HCT116 (cell line): ENCODE measurements around the gene CLIP2. TPM values are rescaled to one million over a fixed set of nuclear protein-coding genes. Genes with fewer than 3 reads are reported as not detected.

ENCODE experiments used
- ATAC-seq: fragments of 200-7000 bp; cut with Tn5 transposase; 2 replicates; pipeline ENCODE4 v1.9.1; 2020; ENCODE audit warnings: mild to moderate bottlenecking, moderate library complexity
- BruUV-seq: library from RNA; stranded (reverse); fragments of 400-500 nt; replicated peaks from 2 replicates; lab custom pipeline; 2021; lab: Mats Ljungman, UMichigan
- CTCF ChIA-PET: fragments of 300-600 bp; sonication (Branson Sonifier 250); formaldehyde crosslinking; loops from one replicate; lab custom pipeline; 2021; ENCODE audit warnings: antibody characterized with exemption; lab: Charles Lee
- POLR2A ChIA-PET: fragments of 300-600, 350-600 bp; sonication (Branson Sonifier 250); formaldehyde crosslinking; loops from one replicate; lab custom pipeline; 2021; ENCODE audit warnings: antibody characterized with exemption; lab: Charles Lee
- RAD21 ChIA-PET, 2 experiments: fragments of 300-600 bp; sonication (Branson Sonifier 250); formaldehyde crosslinking; loops; one replicate each; lab custom pipeline; 2023; ENCODE audit warnings: low total read pairs in 2 of 2; ENCODE audit not compliant: uncharacterized antibody in 2 of 2, unreplicated experiment in 2 of 2, low non-redundant PET in 1 of 2; lab: Charles Lee
- DNase-seq: peaks from one replicate; pipeline ENCODE4 v3.0.0-alpha.2; 2010; ENCODE audit warnings: low read depth, low spot score
- H2AFZ ChIP-seq: fragments of 200-600 bp; shearing (Covaris generic), sonication (generic); 2 replicates; pipeline ENCODE4 v1.6.1; 2017; ENCODE audit warnings: low read depth, mixed run types, mixed read lengths, antibody characterized with exemption, low read length; ENCODE audit not compliant: poor library complexity, severe bottlenecking
- H3K27ac ChIP-seq: 2 replicates; pipeline ENCODE4 v1.5.1; 2012; ENCODE audit warnings: low read depth, low read length
- H3K27me3 ChIP-seq: fragments of 200-600 bp; sonication (generic); 2 replicates; pipeline ENCODE4 v1.6.1; 2016; ENCODE audit warnings: mixed run types, low read length, mixed read lengths; ENCODE audit not compliant: insufficient read depth
- H3K36me3 ChIP-seq, 2 experiments: fragments of 200-500 bp in 1 of 2; fragments of 200-600 bp in 1 of 2; sonication (Bioruptor generic) in 1 of 2; sonication (generic) in 1 of 2; 2 replicates each; pipeline versions ENCODE4 v1.5.1 to v1.6.1; 2014 to 2016; ENCODE audit warnings: low read length in 2 of 2, inconsistent platforms in 1 of 2, mixed read lengths in 1 of 2, mixed run types in 1 of 2; ENCODE audit not compliant: insufficient read depth in 2 of 2, control insufficient read depth in 1 of 2
- H3K4me1 ChIP-seq, 2 experiments: fragments of 200-600 bp in 1 of 2; sonication (generic) in 1 of 2; 2 replicates each; pipeline versions ENCODE4 v1.5.1 to v1.6.1; 2012 to 2017; ENCODE audit warnings: low read length in 2 of 2, inconsistent platforms in 1 of 2, mild to moderate bottlenecking in 1 of 2, mixed read lengths in 1 of 2, mixed run types in 1 of 2, moderate library complexity in 1 of 2; ENCODE audit not compliant: insufficient read depth in 2 of 2, control insufficient read depth in 1 of 2
- H3K4me2 ChIP-seq: fragments of 200-600 bp; sonication (generic); 2 replicates; pipeline ENCODE4 v1.6.1; 2017; ENCODE audit warnings: mixed run types, low read length, mixed read lengths
- H3K4me3 ChIP-seq, 2 experiments: fragments of 200-600 bp in 1 of 2; sonication (generic) in 1 of 2; replicated peaks in 1 of 2; 2 replicates each; pipeline ENCODE4 v1.5.1; 2011 to 2016; ENCODE audit warnings: low read length in 2 of 2, control low read depth in 1 of 2, low read depth in 1 of 2, mild to moderate bottlenecking in 1 of 2, mixed read lengths in 1 of 2, mixed run types in 1 of 2
- H3K79me2 ChIP-seq: fragments of 200-600 bp; sonication (generic); 2 replicates; pipeline ENCODE4 v1.6.1; 2017; ENCODE audit warnings: mild to moderate bottlenecking, mixed run types, low read length, moderate library complexity, mixed read lengths; ENCODE audit not compliant: insufficient read depth
- H3K9ac ChIP-seq: fragments of 200-600 bp; sonication (generic); 2 replicates; pipeline ENCODE4 v1.6.1; 2016; ENCODE audit warnings: low read length, mixed read lengths
- H3K9me2 ChIP-seq: fragments of 200-600 bp; sonication (generic), shearing (Covaris generic); 2 replicates; pipeline ENCODE4 v1.6.1; 2017; ENCODE audit warnings: mixed run types, mild to moderate bottlenecking, moderate library complexity; ENCODE audit not compliant: insufficient read depth
- H3K9me3 ChIP-seq, 2 experiments: fragments of 200-500 bp in 1 of 2; fragments of 200-600 bp in 1 of 2; sonication (Bioruptor generic) in 1 of 2; sonication (generic) in 1 of 2; 2 replicates each; pipeline ENCODE4 v1.6.1; 2014 to 2017; ENCODE audit warnings: low read length in 2 of 2, mixed read lengths in 2 of 2, inconsistent platforms in 1 of 2, low read depth in 1 of 2, mild to moderate bottlenecking in 1 of 2, mixed run types in 1 of 2, moderate library complexity in 1 of 2; ENCODE audit not compliant: control insufficient read depth in 1 of 2, insufficient read depth in 1 of 2
- H4K20me1 ChIP-seq: fragments of 200-600 bp; sonication (generic), shearing (Covaris generic); 2 replicates; pipeline ENCODE4 v1.6.1; 2017; ENCODE audit warnings: mixed run types, mild to moderate bottlenecking, moderate library complexity; ENCODE audit not compliant: insufficient read depth
- CBX3 ChIP-seq: IDR thresholded peaks from 2 replicates; pipeline ENCODE4 v1.6.1; 2012; ENCODE audit warnings: low read depth
- EZH2 ChIP-seq: fragments of 200-600 bp; sonication (generic); IDR thresholded peaks from 2 replicates; pipeline ENCODE4 v1.6.1; 2017; ENCODE audit warnings: antibody characterized with exemption, mixed run types
- EZH2phosphoT487 ChIP-seq: fragments of 200-600 bp; IDR thresholded peaks from 2 replicates; pipeline ENCODE4 v1.6.1; 2018; ENCODE audit warnings: antibody characterized with exemption, borderline replicate concordance
- FOSL1 ChIP-seq: IDR thresholded peaks from 2 replicates; pipeline ENCODE4 v1.6.1; 2012; ENCODE audit warnings: low read depth
- RAD21 ChIP-seq: IDR thresholded peaks from 2 replicates; pipeline ENCODE4 v1.6.1; 2012; ENCODE audit warnings: low read depth, mild to moderate bottlenecking
- SIN3A ChIP-seq: IDR thresholded peaks from 2 replicates; pipeline ENCODE4 v1.6.1; 2012; ENCODE audit warnings: low read depth
- SRF ChIP-seq: IDR thresholded peaks from 2 replicates; pipeline ENCODE4 v1.6.1; 2012; ENCODE audit warnings: low read depth
- TCF7L2 ChIP-seq: IDR thresholded peaks from 2 replicates; pipeline ENCODE4 v1.7.0; 2011; ENCODE audit warnings: borderline replicate concordance, inconsistent platforms; ENCODE audit not compliant: insufficient read depth, insufficient read length; ENCODE audit errors: extremely low read depth
- intact Hi-C: fragments of 100-400 bp; cut with micrococcal nuclease; formaldehyde crosslinking; loops from 2 replicates; pipeline ENCODE4 v1.10.0; 2022
- total RNA-seq: library from RNA; stranded (reverse); gene quantifications from one replicate; pipeline ENCODE4 v1.2.1, GENCODE V29; 2021; ENCODE audit not compliant: unreplicated experiment
- TF ChIP-seq, protein P1 (sequence below): IDR thresholded peaks from 2 replicates; pipeline ENCODE4 v1.6.1; 2012
- TF ChIP-seq, protein P2 (sequence below), 3 experiments: fragments of 200-600 bp in 1 of 3; sonication (generic) in 1 of 3; IDR thresholded peaks in 2 of 3; conservative IDR thresholded peaks in 1 of 3; 2 replicates each; pipeline ENCODE4 v1.5.1; 2012 to 2017; ENCODE audit warnings: low read depth in 2 of 3, low read length in 2 of 3, antibody characterized with exemption in 1 of 3, borderline replicate concordance in 1 of 3, control low read depth in 1 of 3, mild to moderate bottlenecking in 1 of 3, mixed read lengths in 1 of 3, mixed run types in 1 of 3, moderate library complexity in 1 of 3; ENCODE audit not compliant: insufficient read depth in 1 of 3
- TF ChIP-seq, protein P3 (sequence below): IDR thresholded peaks from 2 replicates; pipeline ENCODE4 v1.6.1; 2012; ENCODE audit warnings: low read depth
- TF ChIP-seq, protein P4 (sequence below): IDR thresholded peaks from 2 replicates; pipeline ENCODE4 v1.6.1; 2011; ENCODE audit warnings: mild to moderate bottlenecking, low read length, moderate library complexity; ENCODE audit not compliant: insufficient replicate concordance; ENCODE audit errors: extremely low read depth

The CLIP2 gene
- total RNA-seq, 1 experiment from 2014 or later: 40.1 TPM

DNA sequence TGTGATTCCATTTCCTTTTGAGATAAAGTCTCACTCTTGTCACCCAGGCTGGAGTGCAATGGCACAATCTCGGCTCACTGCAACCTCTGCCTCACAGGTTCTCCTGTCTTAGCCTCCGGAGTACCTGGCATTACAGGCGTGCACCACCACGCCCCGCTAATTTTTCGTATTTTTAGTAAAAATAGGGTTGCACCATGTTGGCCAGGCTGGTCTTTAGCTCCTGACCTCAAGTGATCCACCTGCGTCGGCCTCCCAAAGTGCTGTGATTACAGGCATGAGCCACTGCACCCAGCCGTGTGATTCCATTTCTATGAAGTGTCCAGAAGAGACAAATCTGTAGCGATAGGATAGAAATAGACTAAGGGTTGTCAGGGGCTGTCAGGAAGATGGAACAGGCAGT is 60.4 kb downstream of the CLIP2 start:
- CTCF ChIA-PET: no interaction called here
- H3K4me2 ChIP-seq: no peak overlapping the region
- H3K9me3 ChIP-seq: no peaks in the 10 kb centered on the region
- no peak overlapping the region for H3K9ac ChIP-seq
- no peak for DNase-seq
- RAD21 ChIA-PET: no interaction called here
- no TSS peak for BruUV-seq
- H3K4me3 ChIP-seq: no peak overlapping the region
- no peaks in the 10 kb centered on the region; the same call in 1 of the 2 replicates for H3K79me2 ChIP-seq
- no peaks in the 10 kb centered on the region for H3K36me3 ChIP-seq
- intact Hi-C loops: no loop called here
- H3K27me3 ChIP-seq: no peaks in the 10 kb centered on the region
- no peak overlapping the region for H3K27ac ChIP-seq
- H3K9me2 ChIP-seq: no peaks in the 10 kb centered on the region
- no peaks in the 10 kb centered on the region for H4K20me1 ChIP-seq
- H3K4me1 ChIP-seq: peaks cover 10 to 29% of the 10 kb centered on the region in 2 experiments
- TF ChIP-seq EZH2: no peak
- no peak for TF ChIP-seq SIN3A
- TF ChIP-seq FOSL1: no peak
- TF ChIP-seq EZH2phosphoT487: no peak
- no peak for TF ChIP-seq SRF
- TF ChIP-seq, protein P1, sequence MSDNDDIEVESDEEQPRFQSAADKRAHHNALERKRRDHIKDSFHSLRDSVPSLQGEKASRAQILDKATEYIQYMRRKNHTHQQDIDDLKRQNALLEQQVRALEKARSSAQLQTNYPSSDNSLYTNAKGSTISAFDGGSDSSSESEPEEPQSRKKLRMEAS: no peak
- no peak overlapping the region for H2AFZ ChIP-seq
- ATAC-seq: no peak
- POLR2A ChIA-PET: no interaction called here

DNA sequence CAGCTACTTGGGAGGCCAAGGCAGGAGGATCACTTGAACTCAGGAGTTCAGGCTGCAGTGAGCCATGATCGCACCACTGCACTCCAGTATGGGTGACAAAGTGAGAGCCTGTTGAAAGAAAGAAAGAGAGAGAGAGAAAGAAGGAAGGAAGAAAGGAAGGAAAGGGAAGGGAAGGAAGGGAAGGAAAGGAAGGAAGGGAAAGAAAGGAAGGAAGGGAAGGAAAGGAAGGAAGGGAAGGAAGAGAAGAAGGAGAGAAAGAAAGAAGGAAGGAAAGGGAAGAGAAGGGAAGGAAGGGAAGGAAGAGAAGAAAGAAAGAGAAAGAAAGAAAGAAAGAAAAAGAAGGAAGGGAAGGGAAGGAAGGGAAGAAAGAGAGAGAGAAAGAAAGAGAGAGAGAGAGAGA is 61.5 kb downstream of the CLIP2 start:
- ChIA-PET POLR2A (no interaction called here), RAD21 (no interaction called here), CTCF (no interaction called here)
- Histone ChIP-seq H3K27me3 (no peaks in the 10 kb centered on the region), H3K4me3 (no peak overlapping the region), H2AFZ (no peak overlapping the region), H3K79me2 (no peaks in the 10 kb centered on the region), H3K36me3 (no peaks in the 10 kb centered on the region), H3K27ac (no peak overlapping the region), H3K9ac (no peak overlapping the region), H3K9me3 (no peaks in the 10 kb centered on the region), H4K20me1 (no peaks in the 10 kb centered on the region), H3K4me1 (peaks cover 19 to 35% of the 10 kb centered on the region in 2 experiments), H3K4me2 (no peak overlapping the region), H3K9me2 (no peaks in the 10 kb centered on the region)
- intact Hi-C loops: no loop called here
- DNase-seq (no peak), ATAC-seq (no peak)
- no TSS peak for BruUV-seq
- TF ChIP-seq TCF7L2: no peak
- TF ChIP-seq RAD21: no peak
- TF ChIP-seq, protein P2, sequence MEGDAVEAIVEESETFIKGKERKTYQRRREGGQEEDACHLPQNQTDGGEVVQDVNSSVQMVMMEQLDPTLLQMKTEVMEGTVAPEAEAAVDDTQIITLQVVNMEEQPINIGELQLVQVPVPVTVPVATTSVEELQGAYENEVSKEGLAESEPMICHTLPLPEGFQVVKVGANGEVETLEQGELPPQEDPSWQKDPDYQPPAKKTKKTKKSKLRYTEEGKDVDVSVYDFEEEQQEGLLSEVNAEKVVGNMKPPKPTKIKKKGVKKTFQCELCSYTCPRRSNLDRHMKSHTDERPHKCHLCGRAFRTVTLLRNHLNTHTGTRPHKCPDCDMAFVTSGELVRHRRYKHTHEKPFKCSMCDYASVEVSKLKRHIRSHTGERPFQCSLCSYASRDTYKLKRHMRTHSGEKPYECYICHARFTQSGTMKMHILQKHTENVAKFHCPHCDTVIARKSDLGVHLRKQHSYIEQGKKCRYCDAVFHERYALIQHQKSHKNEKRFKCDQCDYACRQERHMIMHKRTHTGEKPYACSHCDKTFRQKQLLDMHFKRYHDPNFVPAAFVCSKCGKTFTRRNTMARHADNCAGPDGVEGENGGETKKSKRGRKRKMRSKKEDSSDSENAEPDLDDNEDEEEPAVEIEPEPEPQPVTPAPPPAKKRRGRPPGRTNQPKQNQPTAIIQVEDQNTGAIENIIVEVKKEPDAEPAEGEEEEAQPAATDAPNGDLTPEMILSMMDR (IDR thresholded peaks at IDR 0.05 in 2 of 3, conservative IDR thresholded peaks at IDR 0.05 in 1 of 3; ENCODE audit: borderline replicate concordance in 1 of 3, insufficient read depth in 1 of 3, low read depth in 2 of 3, low read length in 2 of 3): no peak
- TF ChIP-seq, protein P3, sequence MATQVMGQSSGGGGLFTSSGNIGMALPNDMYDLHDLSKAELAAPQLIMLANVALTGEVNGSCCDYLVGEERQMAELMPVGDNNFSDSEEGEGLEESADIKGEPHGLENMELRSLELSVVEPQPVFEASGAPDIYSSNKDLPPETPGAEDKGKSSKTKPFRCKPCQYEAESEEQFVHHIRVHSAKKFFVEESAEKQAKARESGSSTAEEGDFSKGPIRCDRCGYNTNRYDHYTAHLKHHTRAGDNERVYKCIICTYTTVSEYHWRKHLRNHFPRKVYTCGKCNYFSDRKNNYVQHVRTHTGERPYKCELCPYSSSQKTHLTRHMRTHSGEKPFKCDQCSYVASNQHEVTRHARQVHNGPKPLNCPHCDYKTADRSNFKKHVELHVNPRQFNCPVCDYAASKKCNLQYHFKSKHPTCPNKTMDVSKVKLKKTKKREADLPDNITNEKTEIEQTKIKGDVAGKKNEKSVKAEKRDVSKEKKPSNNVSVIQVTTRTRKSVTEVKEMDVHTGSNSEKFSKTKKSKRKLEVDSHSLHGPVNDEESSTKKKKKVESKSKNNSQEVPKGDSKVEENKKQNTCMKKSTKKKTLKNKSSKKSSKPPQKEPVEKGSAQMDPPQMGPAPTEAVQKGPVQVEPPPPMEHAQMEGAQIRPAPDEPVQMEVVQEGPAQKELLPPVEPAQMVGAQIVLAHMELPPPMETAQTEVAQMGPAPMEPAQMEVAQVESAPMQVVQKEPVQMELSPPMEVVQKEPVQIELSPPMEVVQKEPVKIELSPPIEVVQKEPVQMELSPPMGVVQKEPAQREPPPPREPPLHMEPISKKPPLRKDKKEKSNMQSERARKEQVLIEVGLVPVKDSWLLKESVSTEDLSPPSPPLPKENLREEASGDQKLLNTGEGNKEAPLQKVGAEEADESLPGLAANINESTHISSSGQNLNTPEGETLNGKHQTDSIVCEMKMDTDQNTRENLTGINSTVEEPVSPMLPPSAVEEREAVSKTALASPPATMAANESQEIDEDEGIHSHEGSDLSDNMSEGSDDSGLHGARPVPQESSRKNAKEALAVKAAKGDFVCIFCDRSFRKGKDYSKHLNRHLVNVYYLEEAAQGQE: no peak
- TF ChIP-seq, protein P4, sequence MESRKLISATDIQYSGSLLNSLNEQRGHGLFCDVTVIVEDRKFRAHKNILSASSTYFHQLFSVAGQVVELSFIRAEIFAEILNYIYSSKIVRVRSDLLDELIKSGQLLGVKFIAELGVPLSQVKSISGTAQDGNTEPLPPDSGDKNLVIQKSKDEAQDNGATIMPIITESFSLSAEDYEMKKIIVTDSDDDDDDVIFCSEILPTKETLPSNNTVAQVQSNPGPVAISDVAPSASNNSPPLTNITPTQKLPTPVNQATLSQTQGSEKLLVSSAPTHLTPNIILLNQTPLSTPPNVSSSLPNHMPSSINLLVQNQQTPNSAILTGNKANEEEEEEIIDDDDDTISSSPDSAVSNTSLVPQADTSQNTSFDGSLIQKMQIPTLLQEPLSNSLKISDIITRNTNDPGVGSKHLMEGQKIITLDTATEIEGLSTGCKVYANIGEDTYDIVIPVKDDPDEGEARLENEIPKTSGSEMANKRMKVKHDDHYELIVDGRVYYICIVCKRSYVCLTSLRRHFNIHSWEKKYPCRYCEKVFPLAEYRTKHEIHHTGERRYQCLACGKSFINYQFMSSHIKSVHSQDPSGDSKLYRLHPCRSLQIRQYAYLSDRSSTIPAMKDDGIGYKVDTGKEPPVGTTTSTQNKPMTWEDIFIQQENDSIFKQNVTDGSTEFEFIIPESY: no peak
- no peak for TF ChIP-seq SIN3A
- no peak for TF ChIP-seq CBX3
- TF ChIP-seq, protein P1: no peak
- no peak for TF ChIP-seq SRF
